Measurements from ENCODE around the gene PSMG4. TPM values are rescaled to one million over a fixed set of nuclear protein-coding genes. Genes with fewer than 3 reads are reported as not detected.

PSMG4 gene
- total and polyA plus RNA-seq, 9 of the 15 experiments (the other 6 are each of a cell fraction or from before 2014, with no cell fraction given): 12.9 to 185 (median 52.0) TPM

DNA sequence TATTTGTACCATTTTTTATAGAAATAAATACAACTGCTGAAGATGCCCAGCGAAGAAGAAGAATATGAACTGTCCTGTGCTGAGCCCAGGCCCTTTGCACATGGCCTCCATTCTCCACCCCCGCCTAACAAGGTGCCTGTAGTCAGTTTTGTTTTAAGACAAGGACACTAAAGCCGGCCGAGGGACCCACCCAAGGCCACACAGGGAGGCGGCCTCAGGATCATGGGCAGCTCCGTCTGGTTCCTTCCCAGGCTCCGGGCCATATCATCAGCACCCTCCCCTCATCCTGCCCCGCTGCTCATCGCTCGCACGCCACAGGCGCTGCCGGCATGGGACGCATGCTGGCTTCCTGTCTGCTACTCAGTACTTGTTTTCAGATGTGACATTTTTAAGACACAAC lies 21.3 kb downstream of the PSMG4 start:
- intact Hi-C loops (cut with micrococcal nuclease): loop anchor here (10.0 kb wide), 2 partner anchors 335 to 695 kb away; no protein-coding TSS in a partner anchor
- no TSS peak for BruUV-seq (replicated peaks)
- H2AFZ ChIP-seq (ENCODE audit: low read depth, low read length): no peak overlapping the region
- H3K27ac ChIP-seq (ENCODE audit: extremely low read depth, low read depth, low read length): no peak overlapping the region
- H3K9ac ChIP-seq (ENCODE audit: insufficient read depth in 1 of 2, low read depth in 2 of 2, low read length in 2 of 2): no peak overlapping the region
- ATAC-seq (peak; percentile 33; the same call in 2 of the 3 replicates), FAIRE-seq (peak; percentile 6), DNase-seq (ENCODE audit: extremely low read depth in 1 of 4, low spot score in 3 of 4) (peak in 1 of 4 experiments; percentile 32)
- in situ Hi-C loops (cut with MboI): loop anchor here (10.0 kb wide), 1 partner anchor 315 kb away; no protein-coding TSS in a partner anchor
- no peaks in the 10 kb centered on the region for H3K9me1 ChIP-seq (ENCODE audit: control insufficient read depth, insufficient read depth, low read length)
- peaks cover 3% of the 10 kb centered on the region; the same call in 1 of the 2 replicates for H4K20me1 ChIP-seq (replicated peaks; ENCODE audit: control insufficient read depth, insufficient read depth, low read length)
- CTCF ChIA-PET (ENCODE audit: low intra/inter-chr PET ratio): interaction anchor here (0.6 to 3.1 kb wide), 10 partner anchors 12 to 711 kb away, joined by 3 to 53 read pairs (median 4); no protein-coding TSS in a partner anchor
- WGBS (ENCODE audit: insufficient coverage, low coverage, missing lambda C conversion rate): 79% methylated on average over 14 of the region's 14 CpGs
- no peaks in the 10 kb centered on the region for H3K27me3 ChIP-seq (ENCODE audit: control insufficient read depth in 2 of 2, insufficient read depth in 2 of 2, low read length in 2 of 2)
- no peaks in the 10 kb centered on the region for H3K79me2 ChIP-seq (ENCODE audit: control insufficient read depth, insufficient read depth, low read length)
- H3K4me1 ChIP-seq (replicated peaks in 1 of 2; ENCODE audit: control insufficient read depth in 2 of 2, insufficient read depth in 2 of 2, low read length in 2 of 2): peaks cover 0 to 17% of the 10 kb centered on the region in 2 experiments; a peak in 2 of 5 replicates
- no peak overlapping the region for H3K4me3 ChIP-seq
- no peak overlapping the region for H3K4me2 ChIP-seq (ENCODE audit: insufficient read depth, low read length)
- H3K9me3 ChIP-seq (replicated peaks; ENCODE audit: control insufficient read depth, insufficient read depth, low read depth, low read length): no peaks in the 10 kb centered on the region
- POLR2A ChIA-PET: interaction anchor here (0.6 to 1.2 kb wide), 6 partner anchors 21 to 455 kb away, joined by 3 to 4 read pairs (median 3); partner anchors contain the start of gene PSMG4
- H3K36me3 ChIP-seq (ENCODE audit: control insufficient read depth, insufficient read depth, low read length): no peaks in the 10 kb centered on the region
- TF ChIP-seq NR3C1 (CRISPR knock-in tag; IDR thresholded peaks at IDR 0.05) (no peak), UBTF (IDR thresholded peaks at IDR 0.05; ENCODE audit: borderline replicate concordance in 1 of 2, low read depth in 2 of 2, low read length in 2 of 2) (no peak), ZNF75A (CRISPR knock-in tag; IDR thresholded peaks at IDR 0.05) (no peak), DEAF1 (CRISPR knock-in tag; IDR thresholded peaks at IDR 0.05) (no peak), TRIM24 (IDR thresholded peaks at IDR 0.05) (no peak), GATA2 (CRISPR knock-in tag; IDR thresholded peaks at IDR 0.05) (no peak), ZFP91 (CRISPR knock-in tag; IDR thresholded peaks at IDR 0.05) (no peak), HDAC6 (IDR thresholded peaks at IDR 0.05; ENCODE audit: low read depth, low read length) (no peak), BRCA1 (IDR thresholded peaks at IDR 0.05) (no peak), BRCA1 (CRISPR knock-in tag; IDR thresholded peaks at IDR 0.05) (no peak), PHB (CRISPR knock-in tag; IDR thresholded peaks at IDR 0.05) (no peak), KLF10 (CRISPR knock-in tag; IDR thresholded peaks at IDR 0.05) (no peak), ZNF354B (CRISPR knock-in tag; IDR thresholded peaks at IDR 0.05) (no peak), ZC3H4 (CRISPR knock-in tag; IDR thresholded peaks at IDR 0.05; ENCODE audit: borderline replicate concordance) (no peak)
- TF ChIP-seq, protein P1, sequence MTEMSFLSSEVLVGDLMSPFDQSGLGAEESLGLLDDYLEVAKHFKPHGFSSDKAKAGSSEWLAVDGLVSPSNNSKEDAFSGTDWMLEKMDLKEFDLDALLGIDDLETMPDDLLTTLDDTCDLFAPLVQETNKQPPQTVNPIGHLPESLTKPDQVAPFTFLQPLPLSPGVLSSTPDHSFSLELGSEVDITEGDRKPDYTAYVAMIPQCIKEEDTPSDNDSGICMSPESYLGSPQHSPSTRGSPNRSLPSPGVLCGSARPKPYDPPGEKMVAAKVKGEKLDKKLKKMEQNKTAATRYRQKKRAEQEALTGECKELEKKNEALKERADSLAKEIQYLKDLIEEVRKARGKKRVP (CRISPR knock-in tag; IDR thresholded peaks at IDR 0.05): no peak
- TF ChIP-seq, protein P2, sequence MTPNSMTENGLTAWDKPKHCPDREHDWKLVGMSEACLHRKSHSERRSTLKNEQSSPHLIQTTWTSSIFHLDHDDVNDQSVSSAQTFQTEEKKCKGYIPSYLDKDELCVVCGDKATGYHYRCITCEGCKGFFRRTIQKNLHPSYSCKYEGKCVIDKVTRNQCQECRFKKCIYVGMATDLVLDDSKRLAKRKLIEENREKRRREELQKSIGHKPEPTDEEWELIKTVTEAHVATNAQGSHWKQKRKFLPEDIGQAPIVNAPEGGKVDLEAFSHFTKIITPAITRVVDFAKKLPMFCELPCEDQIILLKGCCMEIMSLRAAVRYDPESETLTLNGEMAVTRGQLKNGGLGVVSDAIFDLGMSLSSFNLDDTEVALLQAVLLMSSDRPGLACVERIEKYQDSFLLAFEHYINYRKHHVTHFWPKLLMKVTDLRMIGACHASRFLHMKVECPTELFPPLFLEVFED (CRISPR knock-in tag; conservative IDR thresholded peaks at IDR 0.05): no peak
